22Rv1 (cell line): ENCODE measurements around the gene MAGEB4.
A peak's percentile ranks its signal among the peaks of the same experiment; 100 is the strongest.

Experiments
- H3K27ac ChIP-seq: fragments of 450-650 bp; 2 replicates; pipeline ENCODE4 v1.5.1; 2017
- CTCF ChIP-seq: fragments of 450-650 bp; IDR thresholded peaks from 2 replicates; pipeline ENCODE4 v1.5.1; 2017; ENCODE audit warnings: mild to moderate bottlenecking
- ZFX ChIP-seq: fragments of 450-650 bp; IDR thresholded peaks from 2 replicates; pipeline ENCODE4 v1.6.1; 2017; ENCODE audit warnings: antibody characterized with exemption, borderline replicate concordance

The MAGEB4 gene

DNA sequence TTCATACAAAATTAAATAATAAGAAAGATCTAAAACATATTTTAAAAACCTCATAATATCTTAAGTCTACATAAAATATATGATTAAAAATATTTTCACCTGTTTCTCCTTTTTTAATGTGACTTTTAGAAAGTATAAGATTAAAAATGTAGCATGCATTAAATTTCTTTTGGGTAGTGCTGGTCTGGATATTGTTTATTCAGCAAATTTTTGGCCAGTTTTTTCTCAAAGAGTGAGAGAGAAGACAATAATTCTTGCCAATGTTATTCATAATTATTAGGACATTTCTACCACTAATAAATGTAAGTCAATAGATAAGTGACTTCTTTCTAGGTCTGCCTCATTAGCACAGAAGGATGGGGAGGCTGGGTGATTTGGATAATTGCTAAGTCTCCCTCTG is 19.2 kb downstream of the MAGEB4 start:
- TF ChIP-seq CTCF (no peak), ZFX (no peak)
- H3K27ac ChIP-seq = no peak overlapping the region

DNA sequence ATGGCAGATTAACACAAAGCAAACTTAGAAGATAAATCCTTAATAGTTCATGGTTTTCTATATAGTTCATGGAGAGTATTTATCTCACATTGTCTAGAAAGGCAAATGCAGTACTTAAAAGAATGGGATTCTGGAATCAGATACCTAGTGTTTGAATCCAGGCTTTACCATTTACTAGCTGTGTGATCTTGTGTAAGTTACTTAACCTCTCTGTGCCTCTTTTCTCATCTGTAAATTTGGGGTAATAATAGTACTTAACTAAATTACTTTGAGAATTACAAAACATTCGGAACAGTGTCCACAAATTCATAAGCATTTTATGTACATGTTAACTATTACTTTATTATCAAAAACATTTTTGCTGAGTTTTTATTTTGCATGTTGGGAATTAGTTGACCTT is 21.0 kb downstream of the MAGEB4 start:
- TF ChIP-seq CTCF (no peak), ZFX (no peak)

GRCh38 chrX:30270639-30271038 is 28.8 kb downstream of the MAGEB4 start:
- no peak for TF ChIP-seq CTCF
- H3K27ac ChIP-seq = no peak overlapping the region

More for the DNA sequence above, 21.0 kb downstream of the MAGEB4 start:
- no peak overlapping the region for H3K27ac ChIP-seq

DNA sequence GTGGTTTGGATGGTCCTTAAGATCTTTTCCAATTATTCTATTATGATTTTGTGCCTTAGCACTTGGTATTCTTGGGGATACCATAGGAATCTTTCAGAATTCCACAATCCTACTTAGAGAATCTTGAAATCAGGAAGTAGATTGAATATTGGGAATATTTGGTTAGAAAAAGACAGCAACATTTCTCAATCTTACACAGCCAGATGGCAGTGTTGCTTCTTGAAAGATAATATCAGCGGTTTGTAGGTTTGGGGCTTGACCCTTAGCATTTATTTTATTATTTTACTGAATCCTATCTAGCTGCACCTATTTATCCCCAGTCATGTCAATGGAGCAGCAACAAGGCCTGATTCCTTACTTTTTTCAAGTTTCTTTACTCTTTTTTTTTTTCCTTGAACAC is 33.7 kb downstream of the MAGEB4 start:
- no peak overlapping the region for H3K27ac ChIP-seq
- TF ChIP-seq CTCF = peak; percentile 30
- no peak for TF ChIP-seq ZFX

- TF ChIP-seq ZFX (no peak), CTCF (no peak)
- no peak overlapping the region for H3K27ac ChIP-seq
These were observed 36.6 kb downstream of the MAGEB4 start for GRCh38 chrX:30278365-30278764.

DNA sequence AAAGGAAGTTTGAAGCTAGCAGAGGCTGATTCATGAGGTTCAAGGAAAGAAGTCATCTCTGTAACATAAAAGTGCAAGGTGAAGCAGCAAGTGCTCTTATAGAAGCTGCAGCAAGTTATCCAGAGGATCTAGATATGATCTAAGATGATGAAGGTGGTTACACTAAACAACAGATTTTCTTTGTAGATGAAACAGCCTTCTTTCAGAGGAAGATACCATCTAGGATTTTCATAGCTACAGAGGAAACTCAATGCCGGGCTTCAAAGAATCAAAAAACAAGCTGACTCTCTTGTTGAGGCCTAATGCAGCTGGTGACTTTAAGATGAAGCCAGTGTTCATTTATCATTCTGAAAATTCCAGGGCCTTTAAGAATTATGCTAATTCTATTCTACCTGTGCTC is 38.6 kb downstream of the MAGEB4 start:
- no peak overlapping the region for H3K27ac ChIP-seq
- TF ChIP-seq CTCF (no peak), ZFX (no peak)

DNA sequence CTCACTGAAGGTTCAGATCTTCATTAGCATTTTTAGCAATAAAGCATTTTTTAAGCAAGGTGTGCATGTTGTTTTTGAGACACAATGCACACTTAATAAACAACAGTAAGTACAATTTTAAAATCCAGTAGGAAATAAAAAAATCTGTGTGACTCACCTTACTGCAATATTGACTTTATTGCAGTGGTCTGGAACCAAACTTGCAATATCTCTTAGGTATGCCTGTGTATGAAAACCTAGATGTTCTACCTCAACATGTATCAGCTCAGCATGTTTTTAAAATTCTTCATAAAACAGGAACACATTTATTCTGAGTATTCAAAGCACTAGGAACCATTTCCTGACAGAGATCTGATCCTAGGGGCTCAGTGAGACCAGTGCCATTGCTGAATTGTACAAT is 40.7 kb downstream of the MAGEB4 start:
- H3K27ac ChIP-seq = no peak overlapping the region
- TF ChIP-seq ZFX (no peak), CTCF (no peak)
